HepG2 (cell line): ENCODE results near the gene CD9. TPM values are rescaled to one million over a fixed set of nuclear protein-coding genes. Genes with fewer than 3 reads are reported as not detected.

Experiments
- MED8 ChIP-seq: sonication (generic); formaldehyde crosslinking; IDR thresholded peaks from 2 replicates; pipeline ENCODE4 v1.8.1; 2023; ENCODE audit warnings: mild to moderate bottlenecking, missing genetic modification reagents; ENCODE audit not compliant: insufficient replicate concordance
- PAXIP1 ChIP-seq: sonication (generic); formaldehyde crosslinking; conservative IDR thresholded peaks from 2 replicates; pipeline ENCODE4 v1.4.0; 2020; ENCODE audit warnings: mild to moderate bottlenecking, missing genetic modification reagents, moderate library complexity
- RXRB ChIP-seq: IDR thresholded peaks from 2 replicates; pipeline ENCODE4 v1.6.1; 2016; ENCODE audit warnings: borderline replicate concordance, missing genetic modification reagents, missing compliant biosample characterization
- SRF ChIP-seq: IDR thresholded peaks from 2 replicates; pipeline ENCODE4 v1.6.1; 2011; ENCODE audit warnings: mild to moderate bottlenecking, low read depth, low read length, moderate library complexity
- TCF7L2 ChIP-seq: IDR thresholded peaks from 2 replicates; pipeline ENCODE4 v1.6.1; 2011; ENCODE audit warnings: mild to moderate bottlenecking, low read depth, low read length, moderate library complexity
- THAP7 ChIP-seq: sonication (generic); formaldehyde crosslinking; IDR thresholded peaks from 2 replicates; pipeline ENCODE4 v1.8.1; 2023; ENCODE audit warnings: mild to moderate bottlenecking, missing genetic modification reagents
- ZBTB37 ChIP-seq: sonication (generic); formaldehyde crosslinking; IDR thresholded peaks from 2 replicates; pipeline ENCODE4 v1.4.0; 2020; ENCODE audit warnings: mild to moderate bottlenecking, missing genetic modification reagents
- ZBTB7A ChIP-seq: sonication (generic); formaldehyde crosslinking; IDR thresholded peaks from 2 replicates; pipeline ENCODE4 v1.8.0; 2022; ENCODE audit warnings: mild to moderate bottlenecking, missing genetic modification reagents
- ZNF552 ChIP-seq: sonication (generic); formaldehyde crosslinking; IDR thresholded peaks from 2 replicates; pipeline ENCODE4 v1.9.0; 2022; ENCODE audit warnings: missing genetic modification reagents, mild to moderate bottlenecking, borderline replicate concordance
- ZNF574 ChIP-seq: sonication (generic); formaldehyde crosslinking; IDR thresholded peaks from 2 replicates; pipeline ENCODE4 v1.4.0; 2020; ENCODE audit warnings: missing genetic modification reagents
- ZNF609 ChIP-seq: sonication (generic); formaldehyde crosslinking; IDR thresholded peaks from 2 replicates; pipeline ENCODE4 v1.4.0; 2020; ENCODE audit warnings: mild to moderate bottlenecking, missing genetic modification reagents, borderline replicate concordance
- ZNF7 ChIP-seq: IDR thresholded peaks from 2 replicates; pipeline ENCODE4 v1.6.1; 2016; ENCODE audit warnings: missing biosample characterization, missing genetic modification reagents
- ZNF770 ChIP-seq: sonication (generic); formaldehyde crosslinking; IDR thresholded peaks from 2 replicates; pipeline ENCODE4 v1.5.0; 2020; ENCODE audit warnings: mild to moderate bottlenecking, missing genetic modification reagents
- polyA plus RNA-seq, 8 experiments: library from polyadenylated mRNA; depleted of rRNA in 3 of 8; stranded (reverse) in 7 of 8; unstranded in 1 of 8; fragments of >200 nt; fragmentation: Illumina TruSeq in 4 of 8; extraction: Trizol in 4 of 8; gene quantifications; 2 replicates each; pipeline versions ENCODE4 v1.2.1 to v1.2.3, GENCODE V29; 2011 to 2016; ENCODE audit warnings: low read depth in 4 of 8, missing spikeins in 1 of 8, mixed read lengths in 1 of 8; ENCODE audit not compliant: insufficient read depth in 1 of 8
- total RNA-seq, 5 experiments: library from RNA; depleted of rRNA; stranded (reverse); fragments of >200 nt; fragmentation: Illumina TruSeq; extraction: Trizol; gene quantifications; 2 replicates each; pipeline ENCODE4 v1.2.3, GENCODE V29; 2016; ENCODE audit warnings: low read depth in 1 of 5

Gene CD9
- total and polyA plus RNA-seq, 2 of the 13 experiments (the other 11 are each of a cell fraction or from before 2014, with no cell fraction given): 5.8 to 38.3 TPM

GRCh38 chr12:6158255-6158654 lies 41.9 kb upstream of the CD9 start (continued):
- no peak for TF ChIP-seq SRF
- no peak for TF ChIP-seq TCF7L2
- TF ChIP-seq MED8 (CRISPR knock-in tag): no peak
- no peak for TF ChIP-seq ZNF552 (CRISPR knock-in tag)
- TF ChIP-seq ZNF574 (CRISPR knock-in tag): peak; percentile 37; the same call in 1 of the 2 replicates
- no peak for TF ChIP-seq ZNF609 (CRISPR knock-in tag)
- peak; percentile 45; the same call in 1 of the 2 replicates for TF ChIP-seq ZNF7
- peak; percentile 72 for TF ChIP-seq PAXIP1 (CRISPR knock-in tag)
- peak; percentile 44; the same call in 1 of the 2 replicates for TF ChIP-seq ZBTB37
- TF ChIP-seq THAP7 (CRISPR knock-in tag): peak; percentile 80; the same call in 1 of the 2 replicates
- TF ChIP-seq ZBTB7A: no peak
- TF ChIP-seq ZNF770 (CRISPR knock-in tag): peak; percentile 75
- peak; percentile 19; the same call in 1 of the 2 replicates for TF ChIP-seq RXRB (CRISPR knock-in tag)
